ENCODE measurements around the gene NIN. TPM values are rescaled to one million over a fixed set of nuclear protein-coding genes. Genes with fewer than 3 reads are reported as not detected.

The NIN gene
- total RNA-seq, 4 donors from 2014 or later, result 22.3 to 25.5 (median 22.5) TPM

Small RNA genes within 50 kb of the gene (small RNA-seq; reads per million reads assigned to genes)
- gene RF00593, result not detected

Other genes with a start within 250 kb of the NIN start
- gene SAV1, start 162.9 kb downstream of the NIN start, total RNA-seq, result 10 to 100 TPM; 40.2 to 72.4 (median 48.6) TPM
- gene ABHD12B, start 40.9 kb upstream of the NIN start, total RNA-seq, result under 1 TPM in 1 of 4 donors, not detected in 3; 0.11 TPM
- gene PYGL, start 113.3 kb upstream of the NIN start, total RNA-seq, result 10 to 100 TPM; 17.8 to 24.8 (median 22.4) TPM